SH-SY5Y (cell line): ENCODE measurements around the gene UBASH3A.

Experiments used
- GATA2 ChIP-seq: IDR thresholded peaks from 2 replicates; pipeline ENCODE4 v1.6.1; 2011; ENCODE audit warnings: mild to moderate bottlenecking, low read depth, low read length
- GATA3 ChIP-seq: IDR thresholded peaks from 2 replicates; pipeline ENCODE4 v1.6.1; 2011; ENCODE audit warnings: low read depth, mild to moderate bottlenecking, low read length, moderate library complexity

Gene UBASH3A

DNA sequence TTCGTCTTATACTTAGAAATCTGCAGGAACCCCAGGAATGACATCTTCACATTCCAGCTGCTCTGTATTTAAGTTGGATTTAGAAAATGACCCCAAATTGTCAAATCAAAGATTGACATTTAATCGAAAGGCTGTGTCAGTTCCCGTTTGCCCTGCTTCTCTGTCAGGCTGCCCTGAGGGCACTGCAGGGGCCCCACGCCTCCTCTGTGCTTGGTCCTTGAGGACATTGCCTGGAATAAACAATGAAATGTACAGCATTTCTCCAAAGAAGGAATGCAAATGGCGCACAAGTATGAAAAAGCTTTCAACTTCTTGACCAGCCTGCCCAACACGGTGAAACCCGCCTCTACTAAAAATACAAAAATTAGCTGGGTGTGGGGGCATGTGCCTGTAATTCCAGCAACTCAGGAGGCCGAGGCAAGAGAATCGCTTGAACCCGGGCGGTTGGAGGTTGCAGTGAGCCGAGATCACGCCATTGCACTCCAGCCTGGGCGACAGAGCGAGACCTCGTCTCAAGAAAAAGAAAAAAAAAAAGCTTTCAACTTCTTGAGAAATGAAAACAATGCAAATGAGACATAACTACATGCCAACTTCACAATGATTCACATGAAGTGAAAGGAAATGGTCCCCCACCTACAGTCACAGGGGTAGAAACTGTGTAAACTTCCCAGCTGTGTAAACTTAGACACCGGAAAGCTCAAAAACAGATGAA is 10.8 kb upstream of the UBASH3A start:
- TF ChIP-seq GATA3, result no peak
- no peak for TF ChIP-seq GATA2

DNA sequence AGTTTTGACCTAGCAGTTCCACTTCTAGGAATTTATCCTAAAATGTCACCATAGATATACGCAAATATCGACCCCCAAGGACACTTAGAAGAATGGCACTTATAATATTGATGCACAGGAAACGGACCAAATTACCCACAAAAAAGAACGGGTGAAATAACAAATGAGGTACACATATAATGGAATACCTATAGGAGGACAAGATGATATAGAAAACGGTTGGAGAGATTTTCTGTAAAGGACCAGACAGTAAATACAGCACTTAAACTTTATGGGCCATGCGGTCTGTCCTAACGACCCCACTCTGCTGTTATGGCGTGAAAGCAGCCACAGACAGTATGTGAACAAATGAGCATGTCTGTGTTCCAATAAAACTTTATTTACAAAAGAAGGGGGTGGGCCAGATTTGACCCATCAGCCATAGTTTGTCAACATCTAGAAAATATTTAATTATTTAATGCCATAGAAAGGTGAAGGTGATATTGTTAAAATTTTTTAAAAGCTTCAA is 10.2 kb upstream of the UBASH3A start:
- TF ChIP-seq GATA2 (no peak), GATA3 (no peak)

DNA sequence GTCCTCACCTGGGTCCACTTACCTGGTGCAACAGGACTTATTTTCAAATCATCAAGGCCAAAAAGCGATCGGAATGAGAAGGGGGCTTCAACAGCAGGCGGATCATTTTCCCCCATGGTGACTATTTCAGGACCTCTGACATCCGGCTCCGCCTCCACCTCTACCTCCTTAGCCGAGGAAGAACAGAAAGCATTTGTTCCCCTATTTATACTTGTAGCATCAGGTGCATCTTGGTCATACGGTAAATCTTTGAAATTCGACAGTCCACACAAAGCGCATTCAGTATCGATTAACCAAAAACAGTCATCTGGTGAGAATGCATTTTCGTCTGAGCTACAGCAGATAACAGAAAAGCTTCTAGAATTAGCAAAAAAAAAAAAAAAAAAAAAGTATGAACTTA is 8.4 kb upstream of the UBASH3A start:
- no peak for TF ChIP-seq GATA2
- no peak for TF ChIP-seq GATA3

DNA sequence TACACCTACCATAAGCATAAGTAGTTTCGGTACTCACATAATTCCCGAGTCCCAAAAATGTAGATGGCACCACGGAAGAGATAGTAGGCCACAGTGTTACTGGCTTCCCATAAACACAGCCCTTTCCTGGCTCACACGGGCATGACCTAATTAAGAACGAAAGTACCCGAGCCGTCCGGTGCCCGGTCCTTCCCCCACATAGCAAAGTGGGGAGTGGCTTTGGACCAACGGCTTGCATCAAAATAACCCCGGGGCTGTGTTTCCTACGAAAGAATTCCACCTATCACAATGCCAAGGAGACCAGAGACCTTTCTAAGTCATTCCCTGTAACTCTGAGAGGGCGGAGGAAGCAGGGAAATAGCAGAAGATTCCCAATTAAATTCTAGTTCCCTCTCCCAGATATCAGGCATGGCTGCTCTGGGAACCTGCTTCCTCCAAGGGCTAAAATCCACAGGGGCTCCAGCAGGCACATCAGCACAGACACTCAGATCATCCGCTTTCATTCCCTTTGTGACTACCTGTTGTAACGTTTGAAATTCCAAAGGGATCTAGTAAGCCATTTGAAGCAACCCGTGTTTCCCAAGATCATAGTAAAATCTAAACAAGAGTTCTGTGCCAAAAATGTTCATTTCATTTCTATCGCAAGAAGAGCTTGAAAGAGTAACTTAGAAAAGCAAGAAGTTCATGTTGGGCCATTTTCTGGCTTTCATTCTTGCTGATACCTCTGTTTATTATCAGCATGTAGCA is 7.6 kb upstream of the UBASH3A start, which contains the start of gene TMPRSS3:
TMPRSS3 (minus strand) TSS at position 148 of the 747 bp plus-strand sequence. CDS start 635 bp downstream, outside the sequence.
- TF ChIP-seq GATA3 (no peak), GATA2 (no peak)

DNA sequence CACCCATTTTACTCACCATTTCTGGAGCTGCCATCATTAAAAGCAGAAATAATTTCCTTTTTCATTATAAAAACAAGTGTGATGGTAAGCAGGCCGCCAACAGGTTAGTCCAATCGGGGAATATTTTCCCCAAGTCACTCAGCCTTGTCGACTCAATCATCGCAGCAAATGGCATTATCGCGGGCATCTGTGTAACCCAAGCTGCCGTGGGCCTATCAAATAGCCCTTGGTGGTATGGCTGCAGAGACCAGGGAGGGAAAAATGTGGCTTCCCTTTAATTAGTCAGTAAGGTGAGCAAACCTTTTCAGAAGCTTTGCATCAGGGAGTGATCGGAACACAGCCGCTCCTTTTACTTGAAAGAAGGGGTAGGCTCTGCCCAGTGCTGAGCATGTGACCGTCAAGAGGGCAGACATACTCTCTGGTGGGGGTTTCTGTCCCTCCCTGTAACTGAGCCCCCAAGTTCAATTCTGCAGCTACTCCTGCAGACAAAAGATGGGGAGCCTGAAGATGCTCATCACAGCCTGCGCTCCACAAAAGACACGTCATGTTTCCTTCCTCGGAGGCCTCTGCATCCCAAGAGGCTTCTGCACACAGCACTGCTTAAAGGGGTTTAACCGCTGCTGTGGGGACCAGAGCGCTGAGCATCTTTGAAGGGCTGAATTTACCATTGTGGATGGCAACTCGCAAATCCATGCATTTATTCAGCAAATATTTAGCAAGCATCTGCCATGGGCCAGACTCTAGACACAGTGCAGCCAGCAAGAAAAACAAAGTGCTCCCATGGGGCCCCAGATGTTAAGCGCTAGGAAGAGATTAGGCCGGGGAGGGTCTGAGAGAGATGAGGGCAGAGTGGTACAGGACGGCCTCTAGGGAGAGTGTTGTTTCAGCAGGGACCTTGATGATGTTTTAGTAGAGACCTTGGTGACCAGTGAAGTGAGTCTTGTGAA is 6.6 kb upstream of the UBASH3A start:
- TF ChIP-seq GATA2 (no peak), GATA3 (no peak)

DNA sequence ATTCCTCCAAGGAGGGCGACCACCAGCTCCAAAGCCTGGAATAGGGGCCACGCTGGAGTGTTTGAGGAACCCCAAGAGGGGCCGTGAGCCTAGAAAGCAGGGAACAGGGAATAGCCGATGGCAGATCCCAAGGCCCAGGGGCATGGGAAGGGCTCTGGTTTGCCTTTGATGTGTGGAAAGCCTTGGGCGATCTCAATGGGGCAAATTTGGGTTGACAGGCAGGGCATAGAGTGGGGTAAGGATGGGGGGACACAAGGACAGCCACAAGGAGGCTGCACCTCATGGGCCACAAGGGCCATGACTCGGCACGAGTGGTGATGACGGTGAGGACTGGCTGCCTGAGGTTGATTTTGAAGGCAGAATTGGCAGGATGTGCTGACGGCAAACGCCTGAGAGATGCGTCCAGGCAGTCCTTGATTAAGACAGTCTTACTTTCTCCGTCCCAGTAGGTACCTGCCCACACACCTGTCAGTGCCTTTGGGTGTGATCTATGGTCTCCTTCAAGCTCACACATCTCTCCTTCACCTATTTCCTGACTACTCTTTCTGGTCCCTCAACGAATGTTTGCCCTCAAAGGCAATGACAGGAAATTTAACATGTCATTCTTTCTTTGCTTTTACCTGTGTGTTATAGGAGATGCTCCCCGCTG is 5.8 kb upstream of the UBASH3A start:
- TF ChIP-seq GATA2 (no peak), GATA3 (no peak)

DNA sequence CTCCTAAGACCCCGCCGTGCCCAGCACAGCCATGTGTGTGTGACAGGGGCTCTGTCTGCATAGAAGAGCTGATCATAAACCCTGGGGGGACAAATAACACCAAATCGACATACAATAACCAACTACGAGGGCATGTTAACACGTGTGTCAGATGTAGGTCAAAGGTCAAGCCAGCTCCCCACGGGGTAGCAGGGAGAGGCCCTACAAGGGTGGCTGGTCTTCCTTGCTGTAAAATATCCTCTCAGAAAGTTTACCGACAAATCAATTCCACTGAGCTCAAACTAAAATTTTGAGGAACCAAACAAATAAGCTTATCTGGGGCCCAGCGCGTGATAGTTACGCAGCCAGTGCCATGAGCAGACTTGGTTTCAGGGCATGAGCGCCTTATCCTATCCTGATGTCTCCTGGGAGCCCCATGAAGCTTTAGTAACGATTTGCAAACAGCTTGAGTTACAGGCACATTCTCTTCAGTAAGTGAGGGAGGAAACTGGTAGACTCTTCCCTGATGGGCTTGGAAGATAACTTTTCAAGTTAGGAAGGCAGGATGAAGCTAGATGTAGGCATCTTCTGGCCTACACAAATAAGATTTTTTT is 5.2 kb upstream of the UBASH3A start:
- TF ChIP-seq GATA2 (no peak), GATA3 (no peak)

DNA sequence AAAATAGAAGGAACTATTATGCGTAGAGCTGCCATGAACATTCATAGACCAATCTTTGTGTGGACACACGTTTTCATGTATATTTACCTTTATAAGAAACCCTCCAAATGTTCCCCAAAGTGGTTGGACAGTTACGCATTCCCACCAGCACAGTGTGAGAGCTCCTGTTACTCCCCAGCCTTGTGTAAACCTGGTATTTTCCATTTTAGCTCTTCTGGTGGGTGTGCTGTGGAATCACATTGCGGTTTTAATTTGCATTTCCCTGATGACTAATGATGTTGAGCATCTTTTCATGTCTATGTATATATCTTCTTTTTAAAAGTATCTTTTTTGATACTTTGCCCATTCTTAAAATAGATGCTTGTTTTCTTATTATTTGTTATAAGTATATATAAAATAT is 3.2 kb upstream of the UBASH3A start:
- TF ChIP-seq GATA2, result no peak
- no peak for TF ChIP-seq GATA3

DNA sequence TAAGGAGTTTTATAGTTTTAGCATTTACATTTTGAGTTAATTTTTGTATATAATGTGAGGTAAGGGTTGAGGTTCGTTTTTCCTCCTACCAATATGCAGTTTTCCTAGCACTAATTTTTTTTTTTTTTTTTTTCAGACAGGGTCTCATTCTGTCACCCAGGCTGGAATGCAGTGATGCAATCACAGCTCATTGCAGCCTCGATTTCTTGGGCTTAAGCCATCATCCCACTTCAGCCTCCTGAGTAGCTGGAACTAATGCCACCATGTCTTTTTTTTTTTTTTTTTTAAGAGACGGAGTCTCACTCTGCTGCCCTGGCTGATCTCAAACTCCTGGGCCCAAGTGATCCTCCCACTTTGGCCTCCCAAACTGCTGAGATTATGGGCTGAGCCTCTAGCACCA is 2.5 kb upstream of the UBASH3A start:
- no peak for TF ChIP-seq GATA3
- no peak for TF ChIP-seq GATA2

DNA sequence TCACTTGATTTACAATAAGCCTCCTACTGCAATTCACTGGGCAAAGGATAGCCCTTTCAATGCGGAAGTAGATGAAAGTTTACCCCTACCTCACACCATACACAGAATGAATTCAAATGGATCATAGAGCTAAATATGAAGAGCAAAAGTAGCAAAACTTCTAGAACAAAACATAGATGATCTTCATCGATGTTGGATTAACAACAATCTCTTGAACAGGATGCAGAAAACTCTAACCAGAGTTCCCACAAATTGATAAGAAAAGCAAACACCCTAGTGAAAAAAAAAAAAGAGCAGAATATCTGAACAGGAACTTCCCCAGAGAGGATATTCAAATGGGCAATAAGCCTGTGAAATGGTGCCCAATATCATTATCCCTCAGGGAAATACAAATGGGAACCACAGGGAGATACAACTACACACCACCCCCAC is 1.9 kb upstream of the UBASH3A start:
- TF ChIP-seq GATA3 (no peak), GATA2 (no peak)

DNA sequence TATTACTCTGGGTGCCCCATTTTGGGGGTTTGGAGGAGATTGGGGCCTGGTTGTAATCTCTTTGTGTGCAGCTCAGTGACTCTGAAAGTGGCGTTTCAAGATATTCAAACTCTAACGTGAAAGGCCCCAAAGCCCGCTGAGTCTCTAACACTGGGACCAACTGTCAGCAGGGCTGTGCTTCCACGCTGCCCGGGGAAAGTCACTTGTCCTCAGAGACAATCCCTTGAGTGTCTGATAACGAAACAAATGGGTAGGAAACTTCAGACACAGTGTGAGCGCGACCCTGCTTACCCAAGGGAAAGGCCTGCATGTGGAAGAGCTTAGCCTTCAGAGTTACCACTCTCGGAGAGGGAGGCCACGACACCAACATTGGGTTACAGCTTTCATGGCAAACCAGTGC is 837 bp downstream of the UBASH3A start:
- TF ChIP-seq GATA3 (no peak), GATA2 (no peak)

DNA sequence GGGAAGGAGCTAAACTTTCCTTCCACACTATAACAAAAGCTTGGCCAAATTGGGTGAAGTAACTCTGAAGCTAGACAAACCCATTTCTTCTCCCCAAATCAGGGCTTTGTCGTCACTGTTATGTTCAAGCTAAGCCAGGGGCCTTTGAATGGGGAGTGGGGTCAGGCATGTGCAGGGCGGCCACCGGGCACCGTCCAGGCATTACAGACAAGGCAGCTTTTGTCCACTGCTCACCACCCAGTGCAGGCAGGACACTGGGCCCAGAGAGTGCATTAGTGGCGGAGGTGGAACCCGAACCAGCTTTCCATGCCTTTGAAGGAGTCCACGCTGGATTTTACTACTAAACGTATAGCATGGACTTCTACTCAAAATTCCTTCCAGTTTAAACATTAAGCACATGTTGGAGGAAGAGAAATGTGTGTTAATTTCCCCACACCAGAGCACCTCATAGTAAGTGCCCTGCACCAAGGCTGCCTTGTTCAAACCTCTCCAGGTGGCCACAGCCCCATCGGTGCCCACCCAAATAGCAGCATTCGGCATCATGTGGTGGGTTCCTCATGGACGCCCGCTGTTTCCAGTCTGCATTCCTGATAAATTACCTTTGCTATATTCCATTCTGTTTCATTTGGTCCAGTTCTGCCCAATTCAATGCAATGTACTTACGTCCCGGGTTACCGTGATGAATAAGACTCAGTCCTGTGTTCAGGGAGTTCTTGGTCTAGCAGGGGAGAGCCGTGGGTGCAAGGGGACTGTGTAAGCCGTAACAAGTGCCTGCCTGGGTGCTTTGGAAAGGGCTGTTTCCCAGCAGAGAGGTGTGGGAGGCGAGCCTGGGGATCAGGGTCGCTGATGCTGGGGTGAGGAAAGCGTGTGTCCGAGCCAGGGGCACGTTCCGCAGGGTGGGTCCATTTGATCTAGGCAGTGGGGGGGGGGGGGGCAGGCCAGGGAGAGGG is 1.6 kb downstream of the UBASH3A start:
- TF ChIP-seq GATA2 (no peak), GATA3 (no peak)

DNA sequence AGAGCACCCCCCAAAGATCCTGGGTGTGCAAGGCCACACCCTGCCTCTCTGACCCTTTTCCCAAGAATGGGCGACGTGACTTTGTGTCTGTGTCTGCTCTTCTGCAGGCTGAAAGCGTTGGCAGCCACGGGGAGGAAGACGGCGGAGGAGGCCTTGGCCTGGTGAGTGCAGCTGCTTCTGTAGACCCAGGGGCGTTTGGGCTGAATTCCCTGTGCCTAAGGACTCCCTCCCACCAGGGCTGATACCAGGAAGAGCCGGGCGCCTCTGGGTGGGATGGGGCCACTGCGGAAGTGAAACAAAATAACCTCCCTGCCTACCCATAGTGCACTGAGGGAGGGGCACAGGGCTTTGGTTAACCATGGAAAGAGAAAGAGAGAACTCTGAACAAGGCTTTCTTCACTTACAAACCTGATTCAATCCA is 2.5 kb downstream of the UBASH3A start:
- no peak for TF ChIP-seq GATA2
